ENCODE measurements around the gene JPT1.
"Not testable (repeated sequence)": the region's sequence is repeated elsewhere in the genome, so short reads cannot be mapped to it uniquely, and the experiment has no call there.

The JPT1 gene

GRCh38 chr17:75129576-75129975 is 24.7 kb downstream of the JPT1 start:
- DNase-seq = no peak

- DNase-seq = no peak
These were observed 25.4 kb downstream of the JPT1 start for GRCh38 chr17:75128694-75129505.

- not testable (repeated sequence) for DNase-seq
These were observed 26.4 kb downstream of the JPT1 start for GRCh38 chr17:75127936-75128335.

- no peak for DNase-seq
These were observed 27.4 kb downstream of the JPT1 start for GRCh38 chr17:75126954-75127353.

GRCh38 chr17:75125984-75126383 is 28.3 kb downstream of the JPT1 start:
- no peak for DNase-seq

- DNase-seq = no peak
These were observed 29.5 kb downstream of the JPT1 start for GRCh38 chr17:75124819-75125162.

- peak; percentile 80 for DNase-seq
These were observed 30.1 kb downstream of the JPT1 start for GRCh38 chr17:75124041-75124818.

GRCh38 chr17:75118307-75118706 is 36.0 kb downstream of the JPT1 start:
- DNase-seq = no peak

- DNase-seq = no peak
These were observed 37.6 kb downstream of the JPT1 start for GRCh38 chr17:75116737-75117136.

GRCh38 chr17:75115555-75115954 is 38.8 kb downstream of the JPT1 start:
- DNase-seq = no peak

- no peak for DNase-seq
These were observed 39.6 kb downstream of the JPT1 start for GRCh38 chr17:75114552-75115314.

- peak; percentile 93 for DNase-seq
These were observed 40.3 kb downstream of the JPT1 start for GRCh38 chr17:75113798-75114551.

- no peak for DNase-seq
These were observed 42.5 kb downstream of the JPT1 start for GRCh38 chr17:75111777-75112335.

- DNase-seq = no peak
These were observed 43.9 kb downstream of the JPT1 start for GRCh38 chr17:75110234-75110937.

GRCh38 chr17:75109407-75110233 is 44.7 kb downstream of the JPT1 start, which contains the start of gene ARMC7:
Gene ARMC7, plus strand, starts transcription at chr17:75109969. Its CDS starts 320 bp downstream, at chr17:75110289.
- peak; percentile 96 for DNase-seq

- DNase-seq = no peak
These were observed 45.3 kb downstream of the JPT1 start for GRCh38 chr17:75109046-75109406.

- DNase-seq = no peak
These were observed 46.1 kb downstream of the JPT1 start for GRCh38 chr17:75108193-75108592.

GRCh38 chr17:75105126-75106080 is 48.9 kb downstream of the JPT1 start:
- DNase-seq = peak; percentile 50

Measured in stimulated activated CD4-positive, alpha-beta T cell treated with anti-CD3 and anti-CD28 coated beads, Interleukin-15, amount 100 ng/mL, for 24 hours (primary cell).